ENCODE measurements around the gene C6orf118. TPM values are rescaled to one million over a fixed set of nuclear protein-coding genes. Genes with fewer than 3 reads are reported as not detected.

C6orf118 gene
- total and polyA plus RNA-seq, 7 donors: not detected

DNA sequence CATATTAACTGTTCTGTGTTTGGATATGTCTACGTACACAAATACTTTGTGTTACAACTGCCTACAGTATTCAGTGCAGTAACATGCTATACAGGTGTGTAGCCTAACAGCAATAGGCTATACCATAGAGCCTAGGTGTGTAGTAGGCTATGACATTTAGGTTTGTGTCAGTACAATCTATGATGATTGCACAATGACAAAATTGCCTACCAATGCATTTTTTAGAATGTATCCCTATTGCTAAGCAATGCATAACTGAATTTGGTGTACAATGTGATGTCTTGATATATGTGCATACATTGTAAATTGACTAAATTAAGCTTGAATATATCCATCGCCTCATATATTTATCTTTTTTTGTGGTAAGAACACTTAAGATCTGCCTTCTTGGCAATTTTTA is 48.9 kb downstream of the C6orf118 start:
- Histone ChIP-seq H3K36me3 (no peaks in the 10 kb centered on the region), H3K9me3 (peaks cover 0 to 16% (median 3%) of the 10 kb centered on the region in 4 donors), H3K27me3 (no peaks in the 10 kb centered on the region), H3K27ac (no peak overlapping the region), H3K4me3 (no peak overlapping the region), H3K4me1 (no peaks in the 10 kb centered on the region)
- no peak for DNase-seq
- WGBS, 2 donors: 72 to 95% methylated on average over 2 of the region's 2 CpGs
- intact Hi-C loops (cut with DNase I): no loop called here
- TF ChIP-seq EP300 (IDR thresholded peaks at IDR 0.05): no peak
- TF ChIP-seq, protein P1, sequence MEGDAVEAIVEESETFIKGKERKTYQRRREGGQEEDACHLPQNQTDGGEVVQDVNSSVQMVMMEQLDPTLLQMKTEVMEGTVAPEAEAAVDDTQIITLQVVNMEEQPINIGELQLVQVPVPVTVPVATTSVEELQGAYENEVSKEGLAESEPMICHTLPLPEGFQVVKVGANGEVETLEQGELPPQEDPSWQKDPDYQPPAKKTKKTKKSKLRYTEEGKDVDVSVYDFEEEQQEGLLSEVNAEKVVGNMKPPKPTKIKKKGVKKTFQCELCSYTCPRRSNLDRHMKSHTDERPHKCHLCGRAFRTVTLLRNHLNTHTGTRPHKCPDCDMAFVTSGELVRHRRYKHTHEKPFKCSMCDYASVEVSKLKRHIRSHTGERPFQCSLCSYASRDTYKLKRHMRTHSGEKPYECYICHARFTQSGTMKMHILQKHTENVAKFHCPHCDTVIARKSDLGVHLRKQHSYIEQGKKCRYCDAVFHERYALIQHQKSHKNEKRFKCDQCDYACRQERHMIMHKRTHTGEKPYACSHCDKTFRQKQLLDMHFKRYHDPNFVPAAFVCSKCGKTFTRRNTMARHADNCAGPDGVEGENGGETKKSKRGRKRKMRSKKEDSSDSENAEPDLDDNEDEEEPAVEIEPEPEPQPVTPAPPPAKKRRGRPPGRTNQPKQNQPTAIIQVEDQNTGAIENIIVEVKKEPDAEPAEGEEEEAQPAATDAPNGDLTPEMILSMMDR (IDR thresholded peaks at IDR 0.05): no peak
- no peak for TF ChIP-seq POLR2A (IDR thresholded peaks at IDR 0.05)
- no peak for TF ChIP-seq POLR2AphosphoS5 (IDR thresholded peaks at IDR 0.05)

DNA sequence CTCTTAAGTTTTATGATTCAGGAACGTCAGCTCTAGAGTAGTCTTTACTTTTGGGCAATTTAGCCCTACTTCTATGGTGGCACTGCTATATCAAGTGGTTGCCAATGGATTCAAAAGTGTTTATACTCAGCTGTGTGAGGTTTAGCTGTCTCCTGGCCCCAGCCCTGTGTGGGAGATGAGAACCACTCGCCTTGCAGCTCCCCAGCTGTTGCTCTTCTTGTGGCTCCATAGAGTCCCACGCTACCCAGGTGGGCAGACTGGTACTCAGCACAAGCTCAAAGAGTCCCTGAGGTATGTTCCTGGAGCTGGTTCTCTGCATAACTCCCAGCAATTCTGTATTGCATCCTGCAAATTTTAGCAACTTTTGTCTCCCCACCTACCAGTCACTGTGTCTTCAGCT is 59.6 kb downstream of the C6orf118 start:
- DNase-seq: no peak
- TF ChIP-seq, protein P1 (IDR thresholded peaks at IDR 0.05): no peak
- TF ChIP-seq EP300 (IDR thresholded peaks at IDR 0.05) (no peak), POLR2A (IDR thresholded peaks at IDR 0.05) (no peak), POLR2AphosphoS5 (IDR thresholded peaks at IDR 0.05) (no peak)
- WGBS, 2 donors: 57 to 74% methylated on average over 3 of the region's 3 CpGs

DNA sequence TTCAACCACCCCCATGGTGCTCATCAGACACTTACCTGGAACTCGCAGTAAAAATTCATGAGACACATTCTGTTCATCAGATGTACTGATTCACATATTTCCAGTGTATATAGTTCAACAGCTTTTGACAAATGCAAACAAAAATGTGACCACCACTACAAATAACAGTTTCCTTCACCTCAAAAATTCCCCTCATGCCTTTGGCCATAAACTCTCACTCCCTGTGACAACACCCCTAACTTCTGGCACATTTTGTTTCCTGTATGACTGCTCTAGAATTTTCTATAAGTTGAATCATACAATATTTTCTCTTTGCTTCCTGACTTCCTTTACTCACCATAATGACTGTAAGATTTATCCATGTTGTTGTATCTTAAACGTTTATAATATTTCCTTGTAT is 63.7 kb downstream of the C6orf118 start:
- no peak overlapping the region for H3K27ac ChIP-seq
- 32 to 49% methylated on average over 2 of the region's 2 CpGs for WGBS, 2 donors
- intact Hi-C loops (cut with DNase I): no loop called here
- DNase-seq: no peak
- no peaks in the 10 kb centered on the region for H3K27me3 ChIP-seq
- peaks cover 0 to 5% (median 0%) of the 10 kb centered on the region in 4 donors for H3K9me3 ChIP-seq
- no peak for TF ChIP-seq POLR2A (IDR thresholded peaks at IDR 0.05)
- no peak for TF ChIP-seq POLR2AphosphoS5 (IDR thresholded peaks at IDR 0.05)
- TF ChIP-seq, protein P1 (IDR thresholded peaks at IDR 0.05): no peak
- TF ChIP-seq EP300 (IDR thresholded peaks at IDR 0.05): no peak
- no peaks in the 10 kb centered on the region for H3K36me3 ChIP-seq
- no peak overlapping the region for H3K4me3 ChIP-seq
- no peaks in the 10 kb centered on the region for H3K4me1 ChIP-seq

More for the DNA sequence above, 59.6 kb downstream of the C6orf118 start:
- Histone ChIP-seq H3K9me3 (peaks cover 0 to 8% (median 0%) of the 10 kb centered on the region in 4 donors), H3K4me1 (no peaks in the 10 kb centered on the region), H3K4me3 (no peak overlapping the region), H3K27me3 (no peaks in the 10 kb centered on the region), H3K27ac (no peak overlapping the region), H3K36me3 (no peaks in the 10 kb centered on the region)
- intact Hi-C loops (cut with DNase I): no loop called here

DNA sequence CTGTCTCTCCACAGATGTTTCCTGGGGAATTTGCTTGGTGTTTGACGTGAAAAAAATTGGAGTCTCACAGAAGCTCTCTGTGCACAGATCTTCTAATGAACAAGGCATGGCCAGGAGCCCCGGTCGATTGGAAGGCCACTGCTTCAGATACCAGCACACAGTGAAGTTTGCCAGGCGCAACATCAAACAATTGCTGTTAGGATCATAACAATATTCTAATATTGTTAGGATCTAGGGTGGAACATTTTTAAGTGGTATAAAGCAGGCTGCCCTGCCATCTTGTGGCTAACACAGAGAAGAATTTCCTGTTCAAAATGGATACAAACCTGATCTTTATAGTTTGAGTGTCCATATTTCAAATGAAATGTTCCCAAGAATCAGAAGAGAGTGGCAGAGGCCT is 64.1 kb downstream of the C6orf118 start:
- intact Hi-C loops (cut with DNase I): no loop called here
- DNase-seq: no peak
- Histone ChIP-seq H3K4me1 (no peaks in the 10 kb centered on the region), H3K9me3 (peaks cover 0 to 5% (median 0%) of the 10 kb centered on the region in 4 donors), H3K36me3 (no peaks in the 10 kb centered on the region), H3K4me3 (no peak overlapping the region), H3K27me3 (no peaks in the 10 kb centered on the region), H3K27ac (no peak overlapping the region)
- TF ChIP-seq, protein P1 (IDR thresholded peaks at IDR 0.05): peak in 1 of 4 experiments; percentile 8
- no peak for TF ChIP-seq EP300 (IDR thresholded peaks at IDR 0.05)
- 71 to 81% methylated on average over 4 of the region's 4 CpGs for WGBS, 2 donors

Data from sigmoid colon (tissue), 7 donors.